Testis (tissue), 3 donors: Measurements from ENCODE around the gene CIAPIN1. TPM values are rescaled to one million over a fixed set of nuclear protein-coding genes. Genes with fewer than 3 reads are reported as not detected.

Source experiments
- DNase-seq: peaks from one replicate; pipeline ENCODE4 v3.0.0-alpha.2; 2019
- H3K27ac ChIP-seq, 2 donors: fragments of 200-600 bp; sonication (generic); one replicate each; pipeline ENCODE4 v1.5.1; 2019
- H3K27me3 ChIP-seq: fragments of 200-600 bp; sonication (generic); one replicate; pipeline ENCODE4 v1.5.1; 2019
- H3K36me3 ChIP-seq: fragments of 200-600 bp; sonication (generic); one replicate; pipeline ENCODE4 v1.5.1; 2017; ENCODE audit warnings: low read depth; ENCODE audit errors: missing control alignments
- H3K4me1 ChIP-seq: fragments of 200-600 bp; sonication (generic); one replicate; pipeline ENCODE4 v1.5.1; 2019
- H3K4me3 ChIP-seq, 2 donors: fragments of 200-600 bp; sonication (generic); one replicate each; pipeline ENCODE4 v1.5.1; 2017 to 2019
- H3K9me3 ChIP-seq: fragments of 200-600 bp; sonication (generic); one replicate; pipeline ENCODE4 v1.5.1; 2017
- CTCF ChIP-seq, 3 experiments: fragments of 450-650 bp in 2 of 3; fragments of 200-600 bp in 1 of 3; sonication (generic) in 1 of 3; IDR thresholded peaks; one replicate each; pipeline ENCODE4 v1.5.1; 2016 to 2019; ENCODE audit warnings: antibody characterized with exemption in 3 of 3, mild to moderate bottlenecking in 2 of 3, moderate library complexity in 1 of 3
- POLR2A ChIP-seq: fragments of 450-650 bp; IDR thresholded peaks from one replicate; pipeline ENCODE4 v1.6.1; 2017; ENCODE audit warnings: antibody characterized with exemption, mild to moderate bottlenecking, moderate library complexity
- WGBS, 2 donors: methylation state at CpG; one replicate each; pipeline ENCODE4 v1.1.5; 2018; 5-methylcytosine and 5-hydroxymethylcytosine counted together
- intact Hi-C: fragments of 100-400 bp; cut with DNase I; formaldehyde crosslinking; loops from one replicate; pipeline ENCODE4 v1.15.1; 2023; ENCODE audit warnings: low total_unique reads
- polyA plus RNA-seq: library from polyadenylated mRNA; stranded (reverse); fragments of 350-450 nt; fragmentation: Illumina TruSeq; extraction: RNeasy Lipid Tissue Mini Kit (QIAGEN cat#74804); gene quantifications from one replicate; pipeline ENCODE4 v1.2.3, GENCODE V29; 2014; ENCODE audit warnings: low read depth, low replicate concordance; ENCODE audit not compliant: insufficient read depth
- total RNA-seq, 2 donors: library from RNA; depleted of rRNA; stranded (reverse); fragments of >200 nt; gene quantifications; one replicate each; pipeline ENCODE4 v1.2.3, GENCODE V29; 2016

Gene CIAPIN1
- total and polyA plus RNA-seq, 3 donors from 2014 or later: 74.9 to 205 (median 77.1) TPM

GRCh38 chr16:57471852-57472664, 24.9 kb upstream of the CIAPIN1 start:
- no peaks in the 10 kb centered on the region for H3K27me3 ChIP-seq
- intact Hi-C loops: no loop called here
- H3K4me3 ChIP-seq: no peak overlapping the region
- H3K9me3 ChIP-seq: no peaks in the 10 kb centered on the region
- no peak for DNase-seq
- no peaks in the 10 kb centered on the region for H3K36me3 ChIP-seq
- TF ChIP-seq CTCF (IDR thresholded peaks at IDR 0.05) (no peak), POLR2A (no peak)
- peaks cover 8% of the 10 kb centered on the region for H3K4me1 ChIP-seq
- H3K27ac ChIP-seq: no peak overlapping the region
- 49 to 64% methylated on average over 10 of the region's 10 CpGs for WGBS, 2 donors

GRCh38 chr16:57471209-57471608, 24.0 kb upstream of the CIAPIN1 start:
- DNase-seq: no peak
- Histone ChIP-seq H3K36me3 (no peaks in the 10 kb centered on the region), H3K27ac (peak overlapping the region in 1 of 2 donors; percentile 44)

GRCh38 chr16:57470711-57471110, 23.5 kb upstream of the CIAPIN1 start:
- 27 to 37% methylated on average over 6 of the region's 6 CpGs for WGBS, 2 donors
- intact Hi-C loops: no loop called here

More at GRCh38 chr16:57471209-57471608, 24.0 kb upstream of the CIAPIN1 start:
- Histone ChIP-seq H3K27me3 (no peaks in the 10 kb centered on the region), H3K9me3 (no peaks in the 10 kb centered on the region), H3K4me3 (no peak overlapping the region), H3K4me1 (peaks cover 8% of the 10 kb centered on the region)
- intact Hi-C loops: no loop called here
- TF ChIP-seq CTCF (IDR thresholded peaks at IDR 0.05) (no peak), POLR2A (no peak)
- 92 to 100% methylated on average over 1 of the region's 1 CpG for WGBS, 2 donors

GRCh38 chr16:57469917-57470470, 22.8 kb upstream of the CIAPIN1 start:
- intact Hi-C loops: no loop called here
- Histone ChIP-seq H3K4me1 (peaks cover 8% of the 10 kb centered on the region), H3K36me3 (no peaks in the 10 kb centered on the region), H3K4me3 (no peak overlapping the region), H3K27me3 (no peaks in the 10 kb centered on the region), H3K27ac (no peak overlapping the region), H3K9me3 (no peaks in the 10 kb centered on the region)
- TF ChIP-seq POLR2A (no peak), CTCF (IDR thresholded peaks at IDR 0.05) (no peak)
- DNase-seq: peak; percentile 11
- WGBS, 2 donors: 74 to 86% methylated on average over 7 to 9 of the region's 9 CpGs

More at GRCh38 chr16:57470711-57471110, 23.5 kb upstream of the CIAPIN1 start:
- Histone ChIP-seq H3K9me3 (no peaks in the 10 kb centered on the region), H3K4me1 (peaks cover 8% of the 10 kb centered on the region), H3K4me3 (no peak overlapping the region), H3K27me3 (no peaks in the 10 kb centered on the region), H3K27ac (peak overlapping the region in 1 of 2 donors; percentile 44), H3K36me3 (no peaks in the 10 kb centered on the region)
- peak; percentile 51 for DNase-seq
- TF ChIP-seq POLR2A: no peak
- no peak for TF ChIP-seq CTCF (IDR thresholded peaks at IDR 0.05)
